ENCODE results near the gene TEKT5.

Gene TEKT5

DNA sequence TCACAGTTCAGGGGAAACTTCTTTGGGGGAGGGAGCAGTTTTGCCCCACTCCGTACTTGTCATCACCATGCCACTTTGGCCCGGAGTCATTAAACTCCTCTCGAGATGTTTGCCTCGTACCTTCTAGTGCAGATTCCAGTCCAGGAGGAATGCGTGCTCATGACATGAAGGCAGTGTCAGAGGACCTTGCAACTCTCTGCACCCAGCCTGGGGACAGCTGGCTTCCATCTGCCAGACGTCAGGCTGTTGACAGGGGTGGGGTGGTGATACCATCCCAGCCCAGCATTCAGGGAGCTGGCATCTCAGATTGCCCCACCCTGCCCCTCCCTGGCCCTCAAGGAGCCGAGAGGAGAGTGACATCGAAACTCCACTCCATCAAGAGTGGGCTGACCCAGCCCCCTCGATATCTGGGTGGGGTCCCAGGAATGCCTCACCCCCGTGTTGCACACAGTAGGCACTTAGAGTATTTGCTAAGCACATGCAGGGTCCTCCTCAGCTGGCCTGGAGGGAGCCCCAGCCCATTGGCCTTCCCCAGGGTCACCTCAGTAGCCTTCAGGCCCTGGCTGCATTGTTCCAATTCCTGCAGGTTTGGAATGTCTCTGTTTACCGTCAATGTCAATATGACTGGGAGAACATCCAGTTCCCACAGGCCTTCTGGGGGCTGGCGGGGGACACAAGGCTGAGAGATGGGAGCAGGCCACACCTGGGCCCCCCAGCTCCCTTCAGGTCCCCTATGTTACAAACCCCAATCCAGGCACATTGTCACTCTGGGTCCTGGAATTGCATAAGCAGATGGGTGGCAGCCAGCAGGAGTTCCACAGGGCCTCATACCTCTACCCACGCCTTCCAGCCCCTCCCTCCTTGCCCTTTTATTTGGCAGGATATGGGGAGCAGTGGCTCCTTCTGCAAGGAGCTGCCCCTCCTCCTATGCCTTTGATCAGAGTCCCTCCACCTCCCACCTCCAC, 93.0 kb downstream of the TEKT5 start:
- DNase-seq (ENCODE audit: low spot score) (no peak), ATAC-seq (ENCODE audit: low read depth) (peak; percentile 20; the same call in 1 of the 3 replicates)
- Histone ChIP-seq H3K36me3 (ENCODE audit: low read depth) (no peaks in the 10 kb centered on the region), H3K4me3 (ENCODE audit: severe bottlenecking) (no peak overlapping the region), H3K27ac (ENCODE audit: poor library complexity, severe bottlenecking) (no peak overlapping the region), H3K9me3 (ENCODE audit: severe bottlenecking) (no peaks in the 10 kb centered on the region), H3K27me3 (ENCODE audit: insufficient read depth, poor library complexity, severe bottlenecking) (no peaks in the 10 kb centered on the region), H3K4me1 (ENCODE audit: insufficient read depth, poor library complexity, severe bottlenecking) (peaks cover 11% of the 10 kb centered on the region)
- TF ChIP-seq, protein P1, sequence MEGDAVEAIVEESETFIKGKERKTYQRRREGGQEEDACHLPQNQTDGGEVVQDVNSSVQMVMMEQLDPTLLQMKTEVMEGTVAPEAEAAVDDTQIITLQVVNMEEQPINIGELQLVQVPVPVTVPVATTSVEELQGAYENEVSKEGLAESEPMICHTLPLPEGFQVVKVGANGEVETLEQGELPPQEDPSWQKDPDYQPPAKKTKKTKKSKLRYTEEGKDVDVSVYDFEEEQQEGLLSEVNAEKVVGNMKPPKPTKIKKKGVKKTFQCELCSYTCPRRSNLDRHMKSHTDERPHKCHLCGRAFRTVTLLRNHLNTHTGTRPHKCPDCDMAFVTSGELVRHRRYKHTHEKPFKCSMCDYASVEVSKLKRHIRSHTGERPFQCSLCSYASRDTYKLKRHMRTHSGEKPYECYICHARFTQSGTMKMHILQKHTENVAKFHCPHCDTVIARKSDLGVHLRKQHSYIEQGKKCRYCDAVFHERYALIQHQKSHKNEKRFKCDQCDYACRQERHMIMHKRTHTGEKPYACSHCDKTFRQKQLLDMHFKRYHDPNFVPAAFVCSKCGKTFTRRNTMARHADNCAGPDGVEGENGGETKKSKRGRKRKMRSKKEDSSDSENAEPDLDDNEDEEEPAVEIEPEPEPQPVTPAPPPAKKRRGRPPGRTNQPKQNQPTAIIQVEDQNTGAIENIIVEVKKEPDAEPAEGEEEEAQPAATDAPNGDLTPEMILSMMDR (IDR thresholded peaks at IDR 0.05; ENCODE audit: poor library complexity, severe bottlenecking), result no peak

DNA sequence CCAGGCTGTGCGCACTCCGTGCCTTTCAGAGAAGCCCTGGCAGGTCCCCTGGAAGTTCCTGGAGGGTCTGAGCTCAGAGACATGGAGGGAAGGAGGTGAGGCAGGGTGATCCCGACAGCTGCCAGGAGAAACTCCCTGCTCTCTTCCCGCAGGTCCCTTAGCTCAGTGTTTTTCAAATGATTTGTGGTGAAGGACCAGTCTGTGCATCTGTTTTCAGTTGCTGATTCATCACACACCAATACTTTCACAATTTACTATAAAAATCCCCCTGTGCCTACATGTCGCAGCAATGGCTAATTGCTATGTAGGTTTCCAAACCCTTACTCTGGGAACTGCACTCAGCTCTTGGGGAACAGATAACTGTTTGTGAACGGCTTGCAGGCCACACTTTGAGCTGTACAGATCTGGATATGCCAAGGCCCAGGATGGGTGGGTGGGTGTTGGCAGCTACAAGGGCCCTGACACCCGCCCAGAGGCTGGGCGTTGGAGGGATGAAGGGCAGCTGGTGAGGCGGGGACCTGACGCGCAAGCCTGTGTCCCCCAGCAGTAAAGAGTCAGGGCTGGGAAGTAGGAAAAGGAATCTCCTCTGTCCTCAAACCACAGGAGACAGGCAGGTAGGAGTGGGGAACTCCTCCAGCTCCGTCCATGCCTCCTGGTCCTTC, 93.8 kb downstream of the TEKT5 start:
- H3K9me3 ChIP-seq (ENCODE audit: severe bottlenecking), result no peaks in the 10 kb centered on the region
- H3K36me3 ChIP-seq (ENCODE audit: low read depth), result no peaks in the 10 kb centered on the region
- H3K27me3 ChIP-seq (ENCODE audit: insufficient read depth, poor library complexity, severe bottlenecking), result no peaks in the 10 kb centered on the region
- no peak overlapping the region for H3K27ac ChIP-seq (ENCODE audit: poor library complexity, severe bottlenecking)
- no peak overlapping the region for H3K4me3 ChIP-seq (ENCODE audit: severe bottlenecking)
- no peak for DNase-seq (ENCODE audit: low spot score)
- H3K4me1 ChIP-seq (ENCODE audit: insufficient read depth, poor library complexity, severe bottlenecking), result peaks cover 11% of the 10 kb centered on the region
- TF ChIP-seq, protein P1 (IDR thresholded peaks at IDR 0.05; ENCODE audit: poor library complexity, severe bottlenecking), result no peak
- peak; percentile 35; the same call in 2 of the 3 replicates for ATAC-seq (ENCODE audit: low read depth)

DNA sequence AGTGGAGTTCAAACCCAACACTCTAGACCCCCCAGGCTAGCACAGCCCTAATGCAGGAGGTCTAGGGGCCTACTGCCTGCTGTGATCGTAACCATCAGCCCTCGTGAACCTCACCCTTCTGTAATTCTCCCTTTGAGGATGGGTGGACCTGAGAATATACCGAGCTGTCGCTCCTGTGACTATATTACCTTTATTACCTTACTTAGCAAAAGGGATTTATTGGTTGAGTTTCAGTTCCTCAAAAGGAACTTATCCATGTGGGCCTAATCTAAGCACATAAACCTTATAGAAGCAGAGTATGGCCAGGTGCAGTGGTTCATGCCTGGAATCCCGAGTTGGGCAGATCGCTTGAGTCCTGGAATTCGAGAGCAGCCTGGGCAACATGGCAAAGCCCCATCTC, 95.1 kb downstream of the TEKT5 start:
- H3K36me3 ChIP-seq (ENCODE audit: low read depth), result no peaks in the 10 kb centered on the region
- no peaks in the 10 kb centered on the region for H3K9me3 ChIP-seq (ENCODE audit: severe bottlenecking)
- no peak for DNase-seq (ENCODE audit: low spot score)
- no peak for ATAC-seq (ENCODE audit: low read depth)
- TF ChIP-seq, protein P1 (IDR thresholded peaks at IDR 0.05; ENCODE audit: poor library complexity, severe bottlenecking), result no peak
- H3K4me3 ChIP-seq (ENCODE audit: severe bottlenecking), result no peak overlapping the region
- H3K27ac ChIP-seq (ENCODE audit: poor library complexity, severe bottlenecking), result no peak overlapping the region
- H3K4me1 ChIP-seq (ENCODE audit: insufficient read depth, poor library complexity, severe bottlenecking), result peaks cover 16% of the 10 kb centered on the region
- H3K27me3 ChIP-seq (ENCODE audit: insufficient read depth, poor library complexity, severe bottlenecking), result no peaks in the 10 kb centered on the region

DNA sequence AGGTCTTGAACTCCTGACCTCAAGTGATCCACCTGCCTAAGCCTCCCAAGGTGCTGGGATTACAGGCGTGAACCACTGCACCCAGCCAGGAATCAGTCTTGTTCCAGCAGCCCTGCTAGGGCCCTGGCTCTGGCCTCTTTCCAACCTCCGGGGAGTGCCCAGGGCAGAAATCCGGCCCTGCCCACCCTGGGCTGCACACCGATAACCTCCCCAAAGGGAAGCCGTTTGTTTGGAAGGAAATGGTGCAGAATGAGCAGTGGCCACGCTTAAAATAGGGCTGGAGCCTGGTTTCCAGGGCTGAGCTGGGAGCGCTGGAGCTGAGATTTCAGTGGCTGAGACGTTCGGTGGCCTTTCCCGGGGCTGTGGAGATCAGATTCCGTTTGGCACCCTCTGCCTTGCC, 96.6 kb downstream of the TEKT5 start:
- DNase-seq (ENCODE audit: low spot score) (no peak), ATAC-seq (ENCODE audit: low read depth) (0 out of 3 replicates have a peak, but pooled peaks have one; percentile 11)
- H3K4me3 ChIP-seq (ENCODE audit: severe bottlenecking), result no peak overlapping the region
- no peaks in the 10 kb centered on the region for H3K27me3 ChIP-seq (ENCODE audit: insufficient read depth, poor library complexity, severe bottlenecking)
- no peaks in the 10 kb centered on the region for H3K9me3 ChIP-seq (ENCODE audit: severe bottlenecking)
- TF ChIP-seq, protein P1 (IDR thresholded peaks at IDR 0.05; ENCODE audit: poor library complexity, severe bottlenecking), result no peak
- H3K36me3 ChIP-seq (ENCODE audit: low read depth), result no peaks in the 10 kb centered on the region
- no peak overlapping the region for H3K27ac ChIP-seq (ENCODE audit: poor library complexity, severe bottlenecking)
- H3K4me1 ChIP-seq (ENCODE audit: insufficient read depth, poor library complexity, severe bottlenecking), result peaks cover 24% of the 10 kb centered on the region

Measured in RWPE2 (cell line).